Endothelial cell of umbilical vein (primary cell): ENCODE results near the gene PID1. TPM values are rescaled to one million over a fixed set of nuclear protein-coding genes. Genes with fewer than 3 reads are reported as not detected.

ENCODE experiments used
- BruUV-seq: library from RNA; stranded (reverse); fragments of 400-500 nt; replicated peaks from 2 replicates; lab custom pipeline; 2021; lab: Mats Ljungman, UMichigan
- CTCF ChIA-PET: fragments of 300-600, 350-600 bp; sonication (Branson Sonifier 250); formaldehyde crosslinking; loops from one replicate; lab custom pipeline; 2021; ENCODE audit warnings: antibody characterized with exemption, inconsistent platforms; lab: Charles Lee
- POLR2A ChIA-PET: fragments of 300-600, 350-600 bp; sonication (Branson Sonifier 250); formaldehyde crosslinking; loops from one replicate; lab custom pipeline; 2021; ENCODE audit warnings: antibody characterized with exemption, inconsistent platforms; lab: Charles Lee
- DNase-seq: peaks from one replicate; pipeline ENCODE4 v3.0.0-alpha.2; 2011; ENCODE audit warnings: low read depth, low spot score
- FAIRE-seq: peaks from 2 replicates; lab custom pipeline; 2011; peaks lifted over from hg19 to GRCh38; lab: Jason Lieb, UNC
- H2AFZ ChIP-seq: 2 replicates; pipeline ENCODE4 v1.6.0; 2012; ENCODE audit warnings: low read depth, low read length, control low read depth, inconsistent platforms
- H3K27ac ChIP-seq: 2 replicates; pipeline ENCODE4 v1.5.1; 2011; ENCODE audit warnings: low read depth, mild to moderate bottlenecking, control low read depth, low read length, moderate library complexity; ENCODE audit not compliant: insufficient read depth
- H3K27me3 ChIP-seq, 2 experiments: 2 replicates each; pipeline versions ENCODE4 v1.6.0 to v1.6.1; 2011; ENCODE audit warnings: low read length in 2 of 2, mixed read lengths in 1 of 2; ENCODE audit not compliant: control insufficient read depth in 2 of 2, insufficient read depth in 2 of 2
- H3K36me3 ChIP-seq, 2 experiments: 2 replicates in 1 of 2; 3 replicates in 1 of 2; pipeline ENCODE4 v1.5.1; 2011; ENCODE audit warnings: low read length in 2 of 2, mild to moderate bottlenecking in 1 of 2, moderate library complexity in 1 of 2; ENCODE audit not compliant: control insufficient read depth in 2 of 2, insufficient read depth in 2 of 2; ENCODE audit errors: extremely low read depth in 1 of 2
- H3K4me1 ChIP-seq: 3 replicates; pipeline ENCODE4 v1.5.1; 2011; ENCODE audit warnings: mild to moderate bottlenecking, low read length; ENCODE audit not compliant: control insufficient read depth, insufficient read depth; ENCODE audit errors: extremely low read depth
- H3K4me2 ChIP-seq: 2 replicates; pipeline ENCODE4 v1.6.1; 2011; ENCODE audit warnings: low read length, control low read depth, mixed read lengths; ENCODE audit not compliant: insufficient read depth
- H3K4me3 ChIP-seq, 3 experiments: fragments of 200-600 bp in 1 of 3; sonication (generic), shearing (Covaris generic) in 1 of 3; replicated peaks in 1 of 3; 2 replicates each; pipeline ENCODE4 v1.5.1; 2011 to 2016; ENCODE audit warnings: control low read depth in 3 of 3, low read length in 3 of 3, mild to moderate bottlenecking in 2 of 3, inconsistent platforms in 1 of 3, low read depth in 1 of 3, moderate library complexity in 1 of 3; ENCODE audit not compliant: insufficient read depth in 1 of 3
- H3K79me2 ChIP-seq: 2 replicates; pipeline ENCODE4 v1.6.0; 2012; ENCODE audit warnings: low read length, inconsistent platforms; ENCODE audit not compliant: control insufficient read depth, insufficient read depth
- H3K9ac ChIP-seq: replicated peaks from 2 replicates; pipeline ENCODE3; 2011; ENCODE audit warnings: low read length, control low read depth; ENCODE audit not compliant: insufficient read depth; ENCODE audit errors: extremely low read depth
- H3K9me1 ChIP-seq: replicated peaks from 3 replicates; pipeline ENCODE4 v1.6.0; 2011; ENCODE audit warnings: mild to moderate bottlenecking, low read length; ENCODE audit not compliant: control insufficient read depth, insufficient read depth; ENCODE audit errors: extremely low read depth
- H3K9me3 ChIP-seq: replicated peaks from 2 replicates; pipeline ENCODE4 v1.5.1; 2012; ENCODE audit warnings: low read length, inconsistent platforms; ENCODE audit not compliant: control insufficient read depth, insufficient read depth
- H4K20me1 ChIP-seq: replicated peaks from 2 replicates; pipeline ENCODE3; 2011; ENCODE audit warnings: mild to moderate bottlenecking, low read length; ENCODE audit not compliant: control insufficient read depth, insufficient read depth; ENCODE audit errors: extremely low read depth
- CTCF ChIP-seq, 2 donors: IDR thresholded peaks; 1 replicate in 1 of 2; 2 replicates in 1 of 2; pipeline ENCODE4 v1.5.1; 2011; ENCODE audit warnings: low read length in 2 of 2, mild to moderate bottlenecking in 2 of 2, moderate library complexity in 2 of 2, control low read depth in 1 of 2, inconsistent platforms in 1 of 2, low read depth in 1 of 2; ENCODE audit not compliant: insufficient read depth in 1 of 2; ENCODE audit errors: extremely low read depth in 1 of 2
- EZH2 ChIP-seq: IDR thresholded peaks from 2 replicates; pipeline ENCODE4 v1.6.1; 2012; ENCODE audit warnings: borderline replicate concordance, low read depth, mild to moderate bottlenecking, moderate library complexity, low read length, inconsistent platforms; ENCODE audit not compliant: severe bottlenecking
- FOS ChIP-seq: IDR thresholded peaks from 2 replicates; pipeline ENCODE4 v1.6.1; 2011; ENCODE audit warnings: mild to moderate bottlenecking, low read length, moderate library complexity, borderline replicate concordance; ENCODE audit not compliant: insufficient read depth
- GATA2 ChIP-seq: IDR thresholded peaks from 2 replicates; pipeline ENCODE4 v1.7.0; 2011; ENCODE audit warnings: low read depth, mild to moderate bottlenecking, moderate library complexity, mixed read lengths, low read length; ENCODE audit not compliant: insufficient read length, insufficient read depth
- JUN ChIP-seq: IDR thresholded peaks from 2 replicates; pipeline ENCODE4 v1.6.1; 2011; ENCODE audit warnings: borderline replicate concordance, low read depth; ENCODE audit not compliant: insufficient read length, insufficient read depth
- MYC ChIP-seq: IDR thresholded peaks from one replicate; pipeline ENCODE4 v1.6.1; 2011; ENCODE audit warnings: mild to moderate bottlenecking, low read depth, low read length
- POLR2A ChIP-seq: IDR thresholded peaks from 2 replicates; pipeline ENCODE4 v1.6.1; 2012; ENCODE audit warnings: low read depth, mild to moderate bottlenecking, control low read depth, low read length
- POLR2AphosphoS5 ChIP-seq: IDR thresholded peaks from 2 replicates; pipeline ENCODE4 v1.6.1; 2012; ENCODE audit warnings: low read depth, mild to moderate bottlenecking, control low read depth, low read length, moderate library complexity; ENCODE audit not compliant: insufficient read depth
- dilution Hi-C: fragments of 300-500 bp; cut with MboI; formaldehyde crosslinking; loops from one replicate; pipeline ENCODE4 v1.15.0; 2019; ENCODE audit warnings: low sequenced_read_pairs; ENCODE audit not compliant: extremely low pct_ligation_motif_present
- intact Hi-C: fragments of 100-400 bp; cut with micrococcal nuclease; formaldehyde crosslinking; loops from one replicate; pipeline ENCODE4 v1.10.0; 2022
- polyA plus RNA-seq, 4 experiments: library from polyadenylated mRNA; depleted of rRNA in 3 of 4; stranded (reverse) in 3 of 4; unstranded in 1 of 4; fragments of >200 nt; gene quantifications; 2 replicates each; pipeline versions ENCODE4 v1.2.1 to v1.2.3, GENCODE V29; 2011 to 2012; ENCODE audit warnings: missing spikeins in 1 of 4
- total RNA-seq: library from RNA; stranded (reverse); gene quantifications from 2 replicates; pipeline ENCODE4 v1.2.3, GENCODE V29; 2021
- TF ChIP-seq, protein P1 (sequence below): IDR thresholded peaks from 2 replicates; pipeline ENCODE4 v1.6.1; 2011; ENCODE audit not compliant: insufficient read depth, insufficient read length

Gene PID1
- total and polyA plus RNA-seq, 2 donors (not counting 3 experiments of a cell fraction or from before 2014, with no cell fraction given) = not detected

DNA sequence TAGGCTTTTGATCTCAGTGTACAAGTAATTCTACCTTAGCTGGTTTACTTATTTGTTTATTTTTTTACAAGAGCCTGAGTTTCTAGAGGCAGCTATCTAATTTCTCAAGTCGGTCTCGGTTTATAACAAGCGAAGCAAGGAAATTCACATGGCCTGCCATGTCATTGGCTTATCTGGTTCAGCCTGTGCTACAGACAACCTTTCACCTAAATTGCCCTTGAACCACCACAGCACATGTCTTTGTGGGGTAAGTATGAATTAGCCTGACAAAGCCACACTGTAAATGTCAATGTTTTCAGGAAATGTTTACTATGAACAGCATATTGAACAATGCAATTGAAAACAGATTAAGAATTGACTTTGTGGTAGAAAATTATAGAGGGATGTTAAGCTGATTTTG is 167.1 kb downstream of the PID1 start:
- Histone ChIP-seq H2AFZ (no peak overlapping the region), H3K9me3 (no peaks in the 10 kb centered on the region), H3K4me3 (no peak overlapping the region), H3K4me1 (no peaks in the 10 kb centered on the region), H4K20me1 (no peaks in the 10 kb centered on the region), H3K79me2 (no peaks in the 10 kb centered on the region), H3K9me1 (no peaks in the 10 kb centered on the region), H3K27me3 (no peaks in the 10 kb centered on the region), H3K36me3 (no peaks in the 10 kb centered on the region), H3K9ac (no peak overlapping the region), H3K4me2 (no peak overlapping the region), H3K27ac (no peak overlapping the region)
- no TSS peak for BruUV-seq
- TF ChIP-seq POLR2AphosphoS5 (no peak), FOS (no peak), POLR2A (no peak), JUN (no peak), EZH2 (no peak), CTCF (IDR thresholded peaks at IDR 0.05; ENCODE audit: extremely low read depth in 1 of 2, insufficient read depth in 1 of 2, low read depth in 1 of 2, low read length in 2 of 2) (no peak), GATA2 (no peak), MYC (no peak)
- TF ChIP-seq, protein P1, sequence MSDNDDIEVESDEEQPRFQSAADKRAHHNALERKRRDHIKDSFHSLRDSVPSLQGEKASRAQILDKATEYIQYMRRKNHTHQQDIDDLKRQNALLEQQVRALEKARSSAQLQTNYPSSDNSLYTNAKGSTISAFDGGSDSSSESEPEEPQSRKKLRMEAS = no peak
- dilution Hi-C loops (no loop called here), intact Hi-C loops (no loop called here)
- CTCF ChIA-PET = no interaction called here
- POLR2A ChIA-PET = no interaction called here
- DNase-seq (no peak), FAIRE-seq (no peak)
